GM12875 (cell line): ENCODE results near the gene BHLHE23.

Source experiments
- H3K4me3 ChIP-seq: one replicate; pipeline ENCODE4 v1.5.1; 2011; ENCODE audit warnings: low read depth, low read length, control low read depth
- CTCF ChIP-seq: IDR thresholded peaks from 2 replicates; pipeline ENCODE4 v1.5.1; 2011; ENCODE audit warnings: low read depth, mild to moderate bottlenecking, control low read depth, inconsistent platforms, low read length, moderate library complexity, borderline replicate concordance; ENCODE audit not compliant: insufficient read depth

Gene BHLHE23

GRCh38 chr20:62957136-62958117 is 49.3 kb downstream of the BHLHE23 start:
- TF ChIP-seq CTCF = no peak
- H3K4me3 ChIP-seq = no peak overlapping the region

- no peak for TF ChIP-seq CTCF
- no peak overlapping the region for H3K4me3 ChIP-seq
These were observed 50.2 kb downstream of the BHLHE23 start for GRCh38 chr20:62956387-62957135.
